ENCODE measurements around the gene DHX58.

The DHX58 gene

GRCh38 chr17:42107124-42107523 lies 5.4 kb downstream of the DHX58 start:
- no peak for TF ChIP-seq CTCF (IDR thresholded peaks at IDR 0.05; ENCODE audit: control extremely low read depth, extremely low read depth, low read depth, missing control alignments)
- no peak for DNase-seq (ENCODE audit: extremely low spot score)
- POLR2A ChIA-PET: no interaction called here
- CTCF ChIA-PET: interaction anchor here (1.3 to 5.9 kb wide), 4 partner anchors 11 to 82 kb away, joined by 4 to 35 read pairs (median 8); no protein-coding TSS in a partner anchor

DNA sequence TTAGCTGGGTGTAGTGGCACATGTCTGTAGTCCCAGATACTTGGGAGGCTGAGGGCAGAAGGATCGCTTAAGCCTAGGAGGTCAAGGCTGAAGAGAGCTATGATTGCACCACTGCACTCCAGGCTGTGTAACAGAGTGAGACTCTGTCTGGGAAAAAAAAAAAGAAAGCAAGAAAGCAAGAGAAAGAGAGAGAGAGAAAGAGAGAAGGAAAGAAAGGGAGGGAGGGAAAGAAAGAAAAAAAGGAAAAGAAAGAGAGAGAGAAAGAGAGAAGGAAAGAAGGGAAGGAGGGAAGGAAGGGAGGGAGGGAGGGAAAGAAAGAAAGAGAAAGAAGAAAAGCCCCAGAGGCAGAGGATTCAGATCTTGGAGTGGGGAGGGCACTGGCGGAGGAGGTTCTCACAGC lies 6.5 kb downstream of the DHX58 start:
- TF ChIP-seq CTCF (IDR thresholded peaks at IDR 0.05; ENCODE audit: control extremely low read depth, extremely low read depth, low read depth, missing control alignments): no peak
- POLR2A ChIA-PET: no interaction called here
- CTCF ChIA-PET: interaction anchor here (0.6 to 5.9 kb wide), 4 partner anchors 12 to 143 kb away, joined by 3 to 35 read pairs (median 3); partner anchors contain the start of gene DNAJC7
- DNase-seq (ENCODE audit: extremely low spot score): no peak

GRCh38 chr17:42104264-42104663 lies 8.2 kb downstream of the DHX58 start:
- no peak for TF ChIP-seq CTCF (IDR thresholded peaks at IDR 0.05; ENCODE audit: control extremely low read depth, extremely low read depth, low read depth, missing control alignments)
- ChIA-PET POLR2A (no interaction called here), CTCF (interaction anchor here (0.7 to 7.0 kb wide), 5 partner anchors 9 to 85 kb away, joined by 3 to 62 read pairs (median 3); partner anchors contain the start of gene NKIRAS2)
- DNase-seq (ENCODE audit: extremely low spot score): no peak

DNA sequence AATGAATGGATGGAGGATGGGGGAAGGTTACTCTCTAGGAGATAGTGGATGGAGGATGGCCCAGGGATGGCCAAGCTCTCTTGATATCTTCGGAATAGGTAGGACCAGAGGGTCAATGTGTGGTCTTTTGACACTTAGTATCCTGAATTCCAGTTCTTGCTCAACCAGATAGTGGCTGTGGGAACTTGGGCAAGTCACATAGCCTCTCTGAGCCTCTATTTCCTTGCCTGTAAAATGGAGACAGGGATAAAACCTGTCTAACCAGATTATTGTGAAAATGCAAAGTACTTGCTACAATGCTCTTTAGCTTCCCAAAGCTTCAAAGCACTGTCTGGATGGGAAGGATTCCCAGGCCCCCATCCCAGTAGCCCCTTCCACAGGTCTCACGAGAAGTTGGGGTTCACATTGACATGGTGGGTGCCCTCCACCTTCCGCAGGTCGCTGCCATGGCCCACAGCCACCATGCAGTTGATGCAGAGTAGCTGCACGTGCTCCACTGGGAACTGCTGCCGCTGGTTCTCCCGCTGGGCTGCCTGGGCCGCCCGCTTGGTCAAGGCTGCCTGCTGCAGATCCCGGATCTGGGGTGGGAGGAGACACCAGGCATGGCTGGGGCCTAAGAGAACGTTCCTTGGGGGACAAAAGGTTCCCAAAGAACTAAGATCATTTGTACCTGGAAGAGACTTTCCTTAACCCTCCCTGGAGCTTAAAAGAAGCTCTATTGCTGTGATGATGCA lies 9.1 kb downstream of the DHX58 start:
- no peak for TF ChIP-seq CTCF (IDR thresholded peaks at IDR 0.05; ENCODE audit: control extremely low read depth, extremely low read depth, low read depth, missing control alignments)
- ChIA-PET CTCF (interaction anchor here (0.7 to 7.0 kb wide), 9 partner anchors 8 to 84 kb away, joined by 3 to 62 read pairs (median 3); partner anchors contain the start of gene NKIRAS2), POLR2A (no interaction called here)
- DNase-seq (ENCODE audit: extremely low spot score): no peak

DNA sequence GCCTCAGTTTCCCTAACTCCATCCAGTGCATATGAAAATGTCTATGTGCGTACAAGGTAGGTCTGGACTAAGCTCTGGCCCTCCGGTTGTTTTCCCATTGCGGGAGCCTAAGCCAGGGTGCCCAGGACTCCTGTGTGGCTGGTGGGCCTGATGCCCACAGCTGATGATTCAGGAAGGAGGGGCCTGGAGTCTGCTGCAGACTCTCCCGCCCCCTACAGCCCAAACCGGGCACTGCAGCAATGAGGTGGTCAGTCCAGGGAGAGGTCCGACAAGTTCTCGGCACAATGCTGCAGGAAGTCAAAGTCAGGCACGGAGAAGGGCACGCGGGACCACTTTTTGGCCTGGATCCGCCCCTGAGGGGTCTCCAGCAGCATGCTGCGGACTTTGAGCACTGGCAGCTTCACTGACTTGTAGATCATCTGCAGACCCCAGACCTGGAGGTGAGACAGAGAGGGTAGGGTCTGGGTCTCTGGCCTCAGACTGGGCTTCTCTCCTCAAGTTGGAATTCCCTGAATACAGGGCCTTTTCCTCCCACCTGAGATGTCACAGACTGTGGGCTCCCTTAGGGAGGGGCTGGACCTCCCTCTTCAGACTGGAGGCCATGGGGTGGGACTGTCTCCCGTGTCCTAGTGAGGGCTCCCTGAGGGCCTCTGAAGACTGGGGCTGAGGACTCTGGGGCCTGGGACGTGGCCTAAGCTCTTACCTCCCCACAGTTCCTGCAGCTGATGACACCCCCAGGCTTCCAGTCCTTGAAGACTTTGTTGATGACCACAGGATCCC lies 10.8 kb downstream of the DHX58 start:
- TF ChIP-seq CTCF (IDR thresholded peaks at IDR 0.05; ENCODE audit: control extremely low read depth, extremely low read depth, low read depth, missing control alignments): peak; percentile 84
- ChIA-PET POLR2A (interaction anchor here (0.5 kb wide), 1 partner anchor 74 kb away, joined by 9 read pairs; no protein-coding TSS in a partner anchor), CTCF (interaction anchor here (0.6 to 8.7 kb wide), 21 partner anchors 9 to 300 kb away, joined by 3 to 70 read pairs (median 4); partner anchors contain the start of genes CNP, DHX58 and NKIRAS2)

DNA sequence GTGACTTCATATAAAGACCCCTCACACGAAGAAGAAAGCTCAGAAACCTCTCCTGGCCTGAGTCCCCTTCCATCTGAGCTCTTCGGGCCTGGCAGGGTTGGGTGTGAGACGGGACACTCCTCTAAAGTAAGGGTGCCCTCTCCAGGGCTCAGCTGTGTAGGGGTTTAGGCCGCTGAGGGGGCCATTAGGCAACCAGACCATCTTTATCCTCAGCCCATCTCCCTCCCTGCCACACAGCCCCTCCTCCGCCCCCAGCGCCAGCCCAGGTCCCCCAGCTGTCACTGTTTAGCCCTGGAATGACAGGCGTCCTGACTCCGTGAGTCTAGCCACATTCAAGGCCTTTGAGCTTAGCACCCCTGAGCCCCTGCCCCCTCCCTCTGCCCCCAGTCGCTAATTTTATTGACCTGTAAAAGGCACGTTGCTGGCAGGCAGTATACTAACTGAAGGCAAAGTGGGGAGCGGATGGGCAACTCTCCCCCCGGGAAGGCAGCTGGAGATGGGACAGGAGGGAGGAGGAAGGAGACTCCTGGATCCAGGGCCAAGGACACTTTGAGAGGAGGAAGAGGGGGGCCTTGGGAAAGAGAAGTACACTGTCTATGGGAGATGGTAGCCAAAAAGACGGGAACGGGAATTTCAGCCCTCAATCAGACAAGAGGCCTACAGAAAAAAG lies 13.6 kb downstream of the DHX58 start:
- DNase-seq (ENCODE audit: extremely low spot score): no peak
- TF ChIP-seq CTCF (IDR thresholded peaks at IDR 0.05; ENCODE audit: control extremely low read depth, extremely low read depth, low read depth, missing control alignments): no peak
- ChIA-PET POLR2A (no interaction called here), CTCF (interaction anchor here (0.6 to 8.7 kb wide), 6 partner anchors 10 to 74 kb away, joined by 3 to 70 read pairs (median 3); no protein-coding TSS in a partner anchor)

More for the DNA sequence above, 10.8 kb downstream of the DHX58 start:
- peak; percentile 77 for DNase-seq (ENCODE audit: extremely low spot score)

All from GM10248 (cell line).